Neural progenitor cell (in vitro differentiated cells): ENCODE measurements around the gene ALDOB.

Source experiments
- CTCF ChIP-seq: fragments of 200-600 bp; sonication (generic); IDR thresholded peaks from 2 replicates; pipeline ENCODE4 v1.5.1; 2017; ENCODE audit warnings: antibody characterized with exemption, mild to moderate bottlenecking
- EZH2 ChIP-seq: fragments of 200-600 bp; sonication (generic); IDR thresholded peaks from 2 replicates; pipeline ENCODE4 v1.6.1; 2017; ENCODE audit warnings: antibody characterized with exemption, mild to moderate bottlenecking, moderate library complexity

GRCh38 chr9:101433229-101433628, 2.3 kb downstream of the ALDOB start:
- TF ChIP-seq CTCF (no peak), EZH2 (no peak)
